Activated CD4-positive, alpha-beta T cell treated with anti-CD3 and anti-CD28 coated beads, Interleukin-2, amount 50 U/mL, for 24 hours (primary cell): Measurements from ENCODE around the gene WWTR1.

ENCODE experiments used
- DNase-seq, 2 donors: peaks; one replicate each; pipeline ENCODE4 v3.0.0-alpha.2; 2020; ENCODE audit warnings: low read depth in 1 of 2, low spot score in 1 of 2

WWTR1 gene

GRCh38 chr3:149502438-149502837, 155.4 kb downstream of the WWTR1 start:
- DNase-seq, result no peak

DNA sequence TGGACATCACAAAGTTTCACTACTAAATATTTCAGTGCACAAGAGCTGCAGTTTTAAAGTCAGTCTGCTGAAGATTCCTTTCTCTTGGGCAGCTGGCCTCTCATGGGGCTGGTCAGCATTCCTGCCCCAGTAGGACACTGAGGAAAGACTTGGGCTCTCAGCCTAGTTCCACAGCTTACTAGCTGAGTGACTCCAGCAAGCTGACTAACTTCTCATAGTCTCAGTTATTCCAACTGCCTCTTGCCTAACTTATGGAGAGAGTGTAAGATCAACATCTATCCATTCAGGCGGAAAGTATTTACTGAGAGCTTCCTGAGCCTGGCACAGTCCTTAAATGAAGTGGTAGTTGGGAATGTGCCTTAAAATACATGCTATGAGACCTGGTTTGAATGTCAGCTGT, 156.3 kb downstream of the WWTR1 start:
- no peak for DNase-seq

GRCh38 chr3:149497966-149498670, 159.7 kb downstream of the WWTR1 start:
- DNase-seq, result no peak

GRCh38 chr3:149496891-149497290, 160.9 kb downstream of the WWTR1 start:
- no peak for DNase-seq

GRCh38 chr3:149495581-149496125, 162.2 kb downstream of the WWTR1 start:
- DNase-seq, result no peak

DNA sequence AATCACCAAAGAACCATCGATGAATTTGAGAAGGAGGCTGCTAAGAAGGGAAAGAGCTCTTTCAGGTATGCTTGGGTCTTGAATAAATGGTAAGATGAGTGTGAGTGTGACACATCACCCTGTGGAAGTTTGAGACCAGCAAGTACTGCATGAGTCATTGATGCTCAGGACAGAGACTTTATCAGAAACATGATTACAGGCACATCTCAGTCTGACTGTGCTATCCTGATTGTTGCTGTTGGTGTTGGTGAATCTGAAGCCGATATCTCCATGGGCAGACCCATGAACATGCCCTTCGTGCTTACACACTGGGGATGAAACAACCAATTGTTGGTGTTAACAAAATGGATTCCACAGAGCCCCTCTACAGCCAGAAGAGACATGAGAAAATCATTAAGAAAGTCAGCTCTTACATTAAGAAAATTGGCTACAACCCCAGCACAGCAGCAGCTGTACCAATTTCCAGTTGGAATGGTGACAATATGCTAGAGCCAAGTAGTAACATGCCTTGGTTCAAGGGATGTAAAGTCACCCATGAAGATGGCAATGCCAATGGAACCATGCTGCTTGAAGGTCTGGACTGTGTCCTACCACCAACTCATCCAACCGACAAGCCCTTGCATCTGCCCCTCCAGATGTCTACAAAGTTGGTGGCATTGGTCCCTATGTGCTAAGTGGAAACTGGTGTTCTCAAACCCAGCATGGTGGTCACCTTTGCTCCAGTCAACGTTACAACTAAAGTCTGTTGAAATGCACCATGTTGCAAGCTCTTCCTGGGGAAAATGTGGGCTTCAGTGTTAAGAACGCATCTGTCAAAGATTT, 162.9 kb downstream of the WWTR1 start:
- no peak for DNase-seq

DNA sequence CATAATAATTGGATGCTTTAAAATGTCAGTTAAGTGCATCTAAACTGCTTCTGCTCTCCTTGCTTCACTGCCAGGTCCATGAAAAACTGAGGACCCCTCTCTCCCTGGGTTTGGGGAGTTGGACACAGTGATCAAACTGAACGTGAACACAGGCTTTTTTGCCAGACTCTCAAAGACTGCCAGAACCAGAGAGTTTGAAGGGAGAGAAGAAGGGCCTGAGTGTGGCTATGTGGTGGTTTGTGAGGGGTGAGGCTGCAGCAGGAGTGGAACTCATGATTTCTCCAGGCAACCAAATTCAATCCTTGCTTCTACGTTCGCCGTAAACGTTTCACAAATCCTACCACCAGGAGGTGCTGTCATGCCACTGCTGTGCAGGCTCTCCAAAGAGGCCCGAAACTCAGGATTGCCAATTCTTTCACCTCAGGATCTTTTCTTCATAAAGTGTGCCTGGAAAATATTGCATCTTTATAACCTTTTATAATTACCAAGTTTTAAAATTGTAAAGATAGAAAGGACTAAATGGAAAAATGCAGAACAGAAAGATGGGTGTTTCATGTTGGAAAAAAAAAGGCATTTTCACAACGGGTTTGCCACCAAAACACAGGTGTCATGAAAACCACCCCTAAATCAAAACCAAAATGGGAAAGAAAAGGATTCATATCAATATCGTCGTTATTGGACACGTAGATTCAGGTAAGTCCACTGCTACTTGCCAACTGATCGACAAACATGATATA, 163.6 kb downstream of the WWTR1 start:
- peak in 1 of 2 donors; percentile 17 for DNase-seq

DNA sequence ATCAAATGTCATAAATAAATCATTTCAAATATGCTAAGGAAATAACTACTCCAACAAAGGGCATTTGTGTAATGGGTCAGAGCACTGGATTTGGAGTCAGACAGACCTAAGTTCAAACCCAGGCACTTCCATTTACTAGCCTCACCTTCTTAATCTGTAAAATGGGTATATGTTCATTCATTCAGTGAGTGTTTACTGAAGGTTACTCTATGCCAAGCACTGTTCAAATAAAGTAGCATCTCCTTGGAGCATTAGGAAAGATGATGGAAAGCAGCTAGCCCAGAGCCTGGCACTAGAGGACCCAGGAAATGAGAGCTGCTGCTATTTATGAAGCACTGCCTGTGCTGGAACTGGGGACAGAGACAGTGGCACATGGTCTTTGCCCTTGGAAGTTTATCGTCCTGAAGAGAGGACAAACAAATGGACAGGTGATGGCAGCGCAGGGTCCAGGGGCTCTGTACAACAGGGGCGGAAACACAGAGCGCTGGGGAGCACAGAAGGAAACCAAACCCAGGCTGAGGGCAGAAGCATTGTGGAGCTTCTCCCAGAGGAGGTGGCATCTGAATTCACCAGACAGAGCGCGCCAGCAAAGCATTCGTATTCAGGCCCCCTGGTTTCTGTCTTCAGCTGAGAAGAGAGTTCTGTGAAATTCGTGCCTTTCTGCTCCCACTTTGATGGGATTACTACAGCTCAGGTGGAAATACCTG, 164.4 kb downstream of the WWTR1 start:
- DNase-seq, result no peak

- no peak for DNase-seq
Measured at GRCh38 chr3:149490260-149490971, 167.4 kb downstream of the WWTR1 start.

- no peak for DNase-seq
Measured at GRCh38 chr3:149489060-149489690, 168.7 kb downstream of the WWTR1 start.

GRCh38 chr3:149487598-149488197, 170.1 kb downstream of the WWTR1 start:
- DNase-seq, result peak in 1 of 2 donors; percentile 6

GRCh38 chr3:149486726-149487125, 171.1 kb downstream of the WWTR1 start:
- DNase-seq, result no peak

GRCh38 chr3:149481491-149481890, 176.3 kb downstream of the WWTR1 start:
- no peak for DNase-seq

DNA sequence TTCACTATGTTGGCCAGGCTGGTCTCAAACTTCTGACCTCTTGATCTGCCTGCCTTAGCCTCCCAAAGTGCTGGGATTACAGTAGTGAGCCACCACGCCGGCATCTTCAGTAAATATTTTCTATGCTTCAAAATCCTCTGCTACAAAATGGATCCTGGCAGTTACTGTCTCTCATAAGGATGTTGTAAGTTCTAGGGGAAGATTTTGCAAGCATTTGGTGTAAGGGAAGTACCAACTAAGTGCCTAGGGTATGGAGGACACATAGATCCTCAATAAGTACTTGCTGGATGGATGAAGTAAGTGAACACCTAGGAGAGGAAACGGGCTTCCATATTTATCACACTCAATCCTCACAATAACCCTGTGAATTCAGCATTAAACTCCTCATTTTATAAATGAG, 176.8 kb downstream of the WWTR1 start:
- DNase-seq, result no peak

GRCh38 chr3:149480326-149481017, 177.4 kb downstream of the WWTR1 start:
- no peak for DNase-seq

DNA sequence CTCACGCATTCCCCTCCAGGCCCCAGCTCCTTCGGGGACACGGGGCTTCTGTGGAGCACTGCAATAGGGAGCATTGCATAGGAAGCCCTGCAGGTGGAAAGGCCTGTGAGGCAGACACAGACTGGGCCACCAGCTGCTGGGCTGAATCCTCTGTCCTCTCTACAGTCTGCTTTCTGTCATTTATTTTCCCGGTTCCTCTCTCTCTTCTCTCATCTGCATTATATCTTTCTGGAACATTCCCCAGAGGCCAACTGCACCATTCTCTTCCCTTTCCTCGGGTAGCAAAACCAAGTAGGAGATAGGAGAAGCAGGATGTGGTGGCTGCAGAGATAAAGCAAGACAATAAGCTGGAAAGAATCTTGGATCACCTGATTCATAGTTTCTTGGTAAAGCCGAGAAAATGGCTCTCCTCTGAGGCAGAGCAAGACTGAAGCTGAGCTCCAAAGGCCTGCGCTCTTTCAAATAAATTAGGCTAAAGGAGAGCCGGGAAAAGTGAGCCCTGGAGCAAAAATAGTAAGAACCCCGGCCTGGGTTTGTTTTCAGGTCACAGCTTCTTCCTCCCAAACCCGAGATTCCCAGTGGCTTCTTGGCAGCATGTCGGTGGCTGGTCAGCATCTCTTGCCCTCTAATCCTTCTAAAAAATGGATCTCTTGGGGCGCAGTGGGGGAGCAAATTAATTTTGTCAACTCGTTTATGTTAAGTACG, 178.1 kb downstream of the WWTR1 start:
- DNase-seq, result no peak

- DNase-seq, result no peak
Measured at GRCh38 chr3:149476225-149476624, 181.6 kb downstream of the WWTR1 start.

DNA sequence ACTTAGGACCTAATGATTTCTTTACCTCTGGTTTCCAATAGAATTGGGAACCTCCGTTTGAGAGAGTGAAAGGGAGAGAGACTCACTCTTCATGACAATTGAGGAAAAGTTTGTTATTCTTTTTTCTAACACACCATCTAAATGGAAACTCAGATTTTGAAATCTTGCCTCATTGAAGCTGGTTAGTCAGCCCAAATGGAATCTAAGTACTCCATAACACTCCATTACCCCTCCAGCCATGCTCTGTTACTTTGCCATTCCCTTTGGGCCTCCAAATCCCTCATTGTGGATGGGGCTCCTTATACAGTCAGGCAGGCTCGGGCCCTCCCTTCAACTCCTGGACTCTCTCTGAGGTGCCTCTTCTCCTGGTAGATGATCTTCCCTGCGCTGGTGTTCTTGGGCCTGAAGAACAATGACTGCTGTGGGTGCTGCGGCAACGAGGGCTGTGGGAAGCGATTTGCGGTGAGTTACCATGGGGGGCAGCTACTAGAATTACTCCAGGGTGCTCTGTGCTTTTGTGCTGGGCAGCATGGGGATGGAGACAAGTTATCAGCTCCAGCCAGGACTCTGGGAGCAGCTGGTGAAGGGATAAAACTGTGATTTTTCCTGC, 182.3 kb downstream of the WWTR1 start:
- no peak for DNase-seq
